ENCODE data around the gene GMDS. TPM values are rescaled to one million over a fixed set of nuclear protein-coding genes. Genes with fewer than 3 reads are reported as not detected.

The GMDS gene
- polyA plus RNA-seq, 4 donors = 29.7 to 80.9 (median 73.4) TPM

GRCh38 chr6:2108700-2109306 lies 136.6 kb downstream of the GMDS start:
- no peak for DNase-seq (ENCODE audit: low read depth in 4 of 4, low spot score in 3 of 4)

- no peak for DNase-seq (ENCODE audit: low read depth in 4 of 4, low spot score in 3 of 4)
These were observed 140.9 kb downstream of the GMDS start for GRCh38 chr6:2104524-2104880.

GRCh38 chr6:2103765-2104523 lies 141.5 kb downstream of the GMDS start:
- DNase-seq (ENCODE audit: low read depth in 4 of 4, low spot score in 3 of 4) = no peak

- DNase-seq (ENCODE audit: low read depth in 4 of 4, low spot score in 3 of 4) = no peak
These were observed 142.4 kb downstream of the GMDS start for GRCh38 chr6:2102966-2103365.

- no peak for DNase-seq (ENCODE audit: low read depth in 4 of 4, low spot score in 3 of 4)
These were observed 143.0 kb downstream of the GMDS start for GRCh38 chr6:2102316-2102883.

GRCh38 chr6:2101213-2101612 lies 144.2 kb downstream of the GMDS start:
- no peak for DNase-seq (ENCODE audit: low read depth in 4 of 4, low spot score in 3 of 4)

- no peak for DNase-seq (ENCODE audit: low read depth in 4 of 4, low spot score in 3 of 4)
These were observed 145.5 kb downstream of the GMDS start for GRCh38 chr6:2099870-2100269.

GRCh38 chr6:2097464-2097863 lies 147.9 kb downstream of the GMDS start:
- no peak for DNase-seq (ENCODE audit: low read depth in 4 of 4, low spot score in 3 of 4)

GRCh38 chr6:2094642-2095041 lies 150.8 kb downstream of the GMDS start:
- DNase-seq (ENCODE audit: low read depth in 4 of 4, low spot score in 3 of 4) = no peak

- no peak for DNase-seq (ENCODE audit: low read depth in 4 of 4, low spot score in 3 of 4)
These were observed 159.0 kb downstream of the GMDS start for GRCh38 chr6:2086326-2086965.

- DNase-seq (ENCODE audit: low read depth in 4 of 4, low spot score in 3 of 4) = no peak
These were observed 159.7 kb downstream of the GMDS start for GRCh38 chr6:2085657-2086056.

- DNase-seq (ENCODE audit: low read depth in 4 of 4, low spot score in 3 of 4) = no peak
These were observed 164.0 kb downstream of the GMDS start for GRCh38 chr6:2081155-2082138.

- DNase-seq (ENCODE audit: low read depth in 4 of 4, low spot score in 3 of 4) = no peak
These were observed 166.5 kb downstream of the GMDS start for GRCh38 chr6:2078888-2079287.

GRCh38 chr6:2077826-2078225 lies 167.6 kb downstream of the GMDS start:
- DNase-seq (ENCODE audit: low read depth in 4 of 4, low spot score in 3 of 4) = no peak

GRCh38 chr6:2073476-2073875 lies 171.9 kb downstream of the GMDS start:
- DNase-seq (ENCODE audit: low read depth in 4 of 4, low spot score in 3 of 4) = no peak

- no peak for DNase-seq (ENCODE audit: low read depth in 4 of 4, low spot score in 3 of 4)
These were observed 173.0 kb downstream of the GMDS start for GRCh38 chr6:2072453-2072852.

- DNase-seq (ENCODE audit: low read depth in 4 of 4, low spot score in 3 of 4) = no peak
These were observed 181.9 kb downstream of the GMDS start for GRCh38 chr6:2063547-2063946.

GRCh38 chr6:2061880-2062279 lies 183.5 kb downstream of the GMDS start:
- DNase-seq (ENCODE audit: low read depth in 4 of 4, low spot score in 3 of 4) = no peak

GRCh38 chr6:2055911-2056310 lies 189.5 kb downstream of the GMDS start:
- DNase-seq (ENCODE audit: low read depth in 4 of 4, low spot score in 3 of 4) = no peak

GRCh38 chr6:2055143-2055542 lies 190.3 kb downstream of the GMDS start:
- DNase-seq (ENCODE audit: low read depth in 4 of 4, low spot score in 3 of 4) = no peak

Data from left renal pelvis (tissue), 4 donors.